Measurements from ENCODE around the gene EMP2.

- TF ChIP-seq POLR2A (IDR thresholded peaks at IDR 0.05) (no peak), CTCF (IDR thresholded peaks at IDR 0.05) (no peak)
Measured at GRCh38 chr16:10584981-10585438, 4.6 kb upstream of the EMP2 start.
